Heart right ventricle (tissue), 16 donors: ENCODE data around the gene COG6. TPM values are rescaled to one million over a fixed set of nuclear protein-coding genes. Genes with fewer than 3 reads are reported as not detected.

ENCODE experiments used
- ATAC-seq, 8 donors: fragments of 200-7000 bp; cut with Tn5 transposase; one replicate each; pipeline ENCODE4 v1.9.1; 2020; ENCODE audit warnings: mild to moderate bottlenecking in 8 of 8, moderate library complexity in 8 of 8, moderate number of reproducible peaks in 1 of 8
- DNase-seq, 2 donors: peaks; one replicate each; pipeline ENCODE4 v3.0.0-alpha.2; 2020
- H3K27ac ChIP-seq, 10 donors: fragments of 200-600 bp; sonication (generic) in 2 of 10; one replicate each; pipeline versions ENCODE4 v1.5.0 to v1.8.0; 2020 to 2022; ENCODE audit warnings: mild to moderate bottlenecking in 3 of 10
- H3K27me3 ChIP-seq, 7 donors: fragments of 200-600 bp; one replicate each; pipeline ENCODE4 v1.8.0; 2021 to 2022; ENCODE audit warnings: mild to moderate bottlenecking in 2 of 7
- H3K36me3 ChIP-seq, 9 donors: fragments of 200-600 bp; sonication (generic) in 1 of 9; one replicate each; pipeline versions ENCODE4 v1.5.0 to v1.8.0; 2020 to 2022; ENCODE audit warnings: mild to moderate bottlenecking in 2 of 9
- H3K4me1 ChIP-seq, 9 donors: fragments of 200-600 bp; sonication (generic) in 1 of 9; one replicate each; pipeline versions ENCODE4 v1.5.0 to v1.8.0; 2020 to 2022; ENCODE audit warnings: mild to moderate bottlenecking in 4 of 9
- H3K4me3 ChIP-seq, 10 donors: fragments of 200-600 bp; sonication (generic) in 2 of 10; one replicate each; pipeline versions ENCODE4 v1.5.0 to v1.8.0; 2020 to 2022; ENCODE audit warnings: mild to moderate bottlenecking in 7 of 10, moderate library complexity in 2 of 10
- H3K9me3 ChIP-seq, 11 donors: fragments of 200-600 bp in 10 of 11; sonication (generic) in 2 of 11; one replicate each; pipeline versions ENCODE4 v1.5.0 to v1.8.0; 2013 to 2022; ENCODE audit warnings: mild to moderate bottlenecking in 2 of 11, control low read depth in 1 of 11, moderate library complexity in 1 of 11
- WGBS, 2 donors: extraction: QIAGEN DNeasy Blood & Tissue Kit; methylation state at CpG; one replicate each; pipeline ENCODE4 v1.1.7; 2013; ENCODE audit warnings: inconsistent platforms in 1 of 2; 5-methylcytosine and 5-hydroxymethylcytosine counted together
- intact Hi-C, 10 donors: fragments of 100-400 bp; cut with DNase I; formaldehyde crosslinking; loops; one replicate each; pipeline versions ENCODE4 v1.11.1 to v1.14.2; 2022
- polyA plus RNA-seq, 2 donors: library from polyadenylated mRNA; stranded (reverse); fragments of 200-250 nt; gene quantifications; one replicate each; pipeline ENCODE4 v1.2.3, GENCODE V29; 2013
- total RNA-seq, 10 donors: library from RNA; stranded (reverse); fragmentation: NEBNext Ultra II Directional in 3 of 10; extraction: Animal tissue kit (Norgen Biotek cat#: 25700) in 3 of 10; gene quantifications; one replicate each; pipeline versions ENCODE4 v1.2.1 to v1.2.4, GENCODE V29; 2021 to 2023
- TF ChIP-seq, protein P1 (sequence below), 9 donors: fragments of 200-600 bp; sonication (generic) in 2 of 9; IDR thresholded peaks; one replicate each; pipeline versions ENCODE4 v1.5.0 to v1.8.0; 2021 to 2022; ENCODE audit warnings: antibody characterized with exemption in 9 of 9, mild to moderate bottlenecking in 5 of 9, moderate library complexity in 1 of 9
- donor health status: Arrhythmogenic right ventricular cardiomyopathy.
- donor health status: ischemic (EF 13 %, LVEDD 7.1; RV severe dilation, severe dysfunction).
- donor health status: healthy with polysubstance abuse.
- donor health status: DM: no; HTN: yes; CAD: no.
- donor health status: DM: no; HTN: no; CAD: no.
- donor health status: ischemic (EF 25% LVEDD 6.9; RV normal size, moderate dysfunction).
- donor health status: ischemic (EF 25% LVEDD 5.7; RV mildly dilated, moderate dysfunction).
- donor health status: healthy.
- donor health status: DM: yes; HTN: yes; CAD: no.
- donor health status: Ischemic cardiomyopathy.
- donor health status: ischemic (EF 35%, LVEDD 5.7; RV mildly dilated, moderate dysfunction).
- donor health status: nonischemic (EF 11% LVEDD 7.7; RV severe dilation, severe dysfunction).
- donor health status: DM: yes; HTN: yes; CAD: no.
- donor health status: PGD.
- donor health status: ischemic (EF 29% LVEDD 5.4; RV normal size, mild dysfunction).
- donor health status: nonischemic (EF 23%, LVEDD 6.1; RV moderate dilation, normal function).

COG6 gene
- total and polyA plus RNA-seq, 12 donors = 7.0 to 48.3 (median 29.8) TPM

DNA sequence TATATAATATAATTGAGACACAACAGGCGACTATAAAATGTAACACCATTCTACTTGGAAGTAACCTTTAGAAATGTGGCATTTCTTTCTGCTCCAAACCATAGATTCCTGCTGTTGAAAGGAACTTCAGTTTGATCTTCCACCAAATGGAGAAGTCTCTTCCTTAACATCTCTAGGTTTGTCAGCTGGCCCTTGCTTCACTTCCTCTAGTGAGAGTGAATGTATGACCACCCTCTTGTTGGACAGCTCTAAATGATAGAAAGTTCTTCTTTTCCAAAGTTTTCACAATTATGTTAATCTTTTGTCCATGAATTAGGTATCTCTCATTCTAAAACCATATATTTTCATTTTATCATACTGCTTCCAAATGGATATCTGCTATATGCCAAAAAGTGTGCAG, 13.8 kb upstream of the COG6 start:
- no peak for ATAC-seq
- Histone ChIP-seq H3K4me3 (no peak overlapping the region), H3K4me1 (no peaks in the 10 kb centered on the region), H3K27me3 (no peaks in the 10 kb centered on the region), H3K36me3 (no peaks in the 10 kb centered on the region), H3K27ac (no peak overlapping the region), H3K9me3 (peaks cover 0 to 8% (median 0%) of the 10 kb centered on the region in 11 donors)
- DNase-seq = no peak
- TF ChIP-seq, protein P1, sequence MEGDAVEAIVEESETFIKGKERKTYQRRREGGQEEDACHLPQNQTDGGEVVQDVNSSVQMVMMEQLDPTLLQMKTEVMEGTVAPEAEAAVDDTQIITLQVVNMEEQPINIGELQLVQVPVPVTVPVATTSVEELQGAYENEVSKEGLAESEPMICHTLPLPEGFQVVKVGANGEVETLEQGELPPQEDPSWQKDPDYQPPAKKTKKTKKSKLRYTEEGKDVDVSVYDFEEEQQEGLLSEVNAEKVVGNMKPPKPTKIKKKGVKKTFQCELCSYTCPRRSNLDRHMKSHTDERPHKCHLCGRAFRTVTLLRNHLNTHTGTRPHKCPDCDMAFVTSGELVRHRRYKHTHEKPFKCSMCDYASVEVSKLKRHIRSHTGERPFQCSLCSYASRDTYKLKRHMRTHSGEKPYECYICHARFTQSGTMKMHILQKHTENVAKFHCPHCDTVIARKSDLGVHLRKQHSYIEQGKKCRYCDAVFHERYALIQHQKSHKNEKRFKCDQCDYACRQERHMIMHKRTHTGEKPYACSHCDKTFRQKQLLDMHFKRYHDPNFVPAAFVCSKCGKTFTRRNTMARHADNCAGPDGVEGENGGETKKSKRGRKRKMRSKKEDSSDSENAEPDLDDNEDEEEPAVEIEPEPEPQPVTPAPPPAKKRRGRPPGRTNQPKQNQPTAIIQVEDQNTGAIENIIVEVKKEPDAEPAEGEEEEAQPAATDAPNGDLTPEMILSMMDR (IDR thresholded peaks at IDR 0.05) = no peak
- WGBS, 2 donors = 91 to 97% methylated on average over 1 of the region's 1 CpG
- intact Hi-C loops = no loop called here

DNA sequence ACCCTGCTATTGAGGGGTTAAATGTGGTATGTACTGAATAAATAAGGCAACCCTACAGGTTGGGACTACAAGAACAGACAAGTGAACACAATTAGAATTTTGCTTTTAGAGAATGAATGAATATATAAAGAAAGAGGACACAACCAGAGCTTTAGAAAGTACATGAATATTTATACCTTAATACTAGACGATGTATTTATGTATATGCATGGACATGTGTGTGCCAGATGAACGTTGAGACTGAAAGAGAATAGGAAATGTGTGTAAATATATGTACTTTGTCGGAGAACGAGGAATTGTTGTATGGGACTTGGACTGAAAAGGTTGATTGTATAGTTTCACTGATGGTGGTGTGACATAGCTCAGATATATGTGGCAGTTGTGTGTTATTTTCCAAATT, 9.3 kb upstream of the COG6 start:
- intact Hi-C loops = no loop called here
- 82 to 83% methylated on average over 4 of the region's 4 CpGs for WGBS, 2 donors

DNA sequence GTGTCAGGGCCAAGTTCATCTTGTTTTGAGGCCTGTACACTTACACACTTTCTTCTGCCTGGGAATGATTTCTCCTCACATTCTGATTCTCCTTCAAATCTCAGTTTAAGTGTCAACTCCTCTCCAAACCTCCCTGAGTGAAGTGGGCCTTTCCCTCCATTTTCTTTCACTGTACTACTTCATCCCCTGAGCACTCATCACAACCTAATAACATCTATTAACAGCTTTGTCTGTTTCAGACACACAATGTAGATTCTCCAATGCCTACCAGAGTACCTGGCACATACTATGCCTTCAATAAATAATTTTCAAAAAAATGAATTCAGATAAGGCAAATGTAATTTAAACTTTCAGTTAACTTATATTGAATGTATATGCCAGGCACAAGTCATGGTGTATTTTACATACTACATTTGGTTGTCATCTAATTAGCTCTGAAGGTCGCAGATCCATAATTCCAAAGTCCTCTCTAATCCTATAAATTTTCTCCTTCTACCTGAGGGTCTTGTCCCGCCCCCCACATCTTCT, 357 bp upstream of the COG6 start:
- H3K4me3 ChIP-seq = peak overlapping the region; percentile 72 to 96 (median 88)
- 0 to 1% methylated on average over 2 of the region's 2 CpGs for whole genome bisulfite sequencing, 2 donors
- peaks cover 0 to 11% (median 0%) of the 10 kb centered on the region in 9 donors for H3K36me3 ChIP-seq
- no peaks in the 10 kb centered on the region for H3K27me3 ChIP-seq
- TF ChIP-seq, protein P1 (IDR thresholded peaks at IDR 0.05) = no peak
- no peak for DNase-seq
- peak overlapping the region in 8 of 10 donors; percentile 70 to 86 (median 78) for H3K27ac ChIP-seq
- H3K9me3 ChIP-seq = no peaks in the 10 kb centered on the region
- ATAC-seq = peak in 3 of 8 donors; percentile 6 to 25 (median 6)
- intact Hi-C loops = no loop called here
- H3K4me1 ChIP-seq = peaks cover 0 to 22% (median 14%) of the 10 kb centered on the region in 9 donors

More for the DNA sequence above, 9.3 kb upstream of the COG6 start:
- Histone ChIP-seq H3K4me1 (no peaks in the 10 kb centered on the region), H3K27ac (no peak overlapping the region), H3K36me3 (no peaks in the 10 kb centered on the region), H3K9me3 (no peaks in the 10 kb centered on the region), H3K27me3 (no peaks in the 10 kb centered on the region), H3K4me3 (no peak overlapping the region)
- TF ChIP-seq, protein P1 (IDR thresholded peaks at IDR 0.05) = no peak
- ATAC-seq (no peak), DNase-seq (no peak)

DNA sequence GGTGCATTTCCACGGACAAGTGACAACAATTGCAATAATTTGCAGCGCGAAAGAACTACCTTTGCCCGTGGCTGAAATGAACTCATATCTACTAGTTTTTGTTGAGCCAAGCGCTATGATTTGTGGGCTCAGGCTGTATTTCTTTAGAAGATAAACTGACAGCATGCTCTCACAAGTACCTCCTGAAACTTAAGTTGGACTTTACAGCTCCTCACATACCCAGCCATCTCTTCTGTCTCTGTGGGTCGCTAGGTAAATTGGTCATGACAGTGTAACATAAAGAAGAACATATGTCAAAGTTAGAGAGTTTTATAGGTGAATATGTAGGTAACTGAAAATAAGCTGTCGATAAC, 839 bp downstream of the COG6 start:
- Histone ChIP-seq H3K27ac (peak overlapping the region in 9 of 10 donors; percentile 62 to 86 (median 78)), H3K27me3 (no peaks in the 10 kb centered on the region), H3K4me3 (peak overlapping the region; percentile 72 to 96 (median 88)), H3K4me1 (peaks cover 0 to 22% (median 14%) of the 10 kb centered on the region in 9 donors), H3K36me3 (peaks cover 0 to 23% (median 6%) of the 10 kb centered on the region in 9 donors), H3K9me3 (no peaks in the 10 kb centered on the region)
- TF ChIP-seq, protein P1 (IDR thresholded peaks at IDR 0.05) = no peak
- intact Hi-C loops = no loop called here
- DNase-seq = no peak
- WGBS, 2 donors = 13 to 15% methylated on average over 7 of the region's 7 CpGs
- ATAC-seq = no peak
